BJ (cell line): ENCODE measurements around the gene GLS2. TPM values are rescaled to one million over a fixed set of nuclear protein-coding genes. Genes with fewer than 3 reads are reported as not detected.
"Not testable (repeated sequence)": the region's sequence is repeated elsewhere in the genome, so short reads cannot be mapped to it uniquely, and the experiment has no call there.

ENCODE experiments used
- CTCF ChIA-PET: fragments of 350-600 bp; formaldehyde crosslinking; extraction: SDS; loops from one replicate; lab custom pipeline; 2021; ENCODE audit warnings: antibody characterized with exemption, inconsistent platforms; lab: Yijun Ruan, JAX
- POLR2A ChIA-PET: fragments of 300-600 bp; sonication (Branson Sonifier 250); formaldehyde crosslinking; extraction: SDS; loops from one replicate; lab custom pipeline; 2021; ENCODE audit warnings: antibody characterized with exemption; lab: Charles Lee
- DNase-seq: peaks from one replicate; pipeline ENCODE4 v3.0.0-alpha.2; 2011; ENCODE audit warnings: low read depth
- H3K27me3 ChIP-seq: 2 replicates; pipeline ENCODE4 v1.6.0; 2011; ENCODE audit warnings: low read length; ENCODE audit not compliant: control insufficient read depth, insufficient read depth
- H3K36me3 ChIP-seq: 2 replicates; pipeline ENCODE4 v1.5.1; 2011; ENCODE audit warnings: low read length; ENCODE audit not compliant: control insufficient read depth, insufficient read depth
- H3K4me3 ChIP-seq: 2 replicates; pipeline ENCODE4 v1.5.1; 2011; ENCODE audit warnings: low read depth, mild to moderate bottlenecking, control low read depth, low read length
- polyA plus RNA-seq: library from polyadenylated mRNA; depleted of rRNA; stranded (reverse); fragments of >200 nt; gene quantifications from 2 replicates; pipeline ENCODE4 v1.2.3, GENCODE V29; 2011
- TF ChIP-seq, protein P1 (sequence below): IDR thresholded peaks from 2 replicates; pipeline ENCODE4 v1.5.1; 2011; ENCODE audit warnings: low read depth, mild to moderate bottlenecking, control low read depth, inconsistent platforms, low read length, moderate library complexity; ENCODE audit not compliant: insufficient read depth

GLS2 gene
- polyA plus RNA-seq, 1 experiment = 0.18 TPM

DNA sequence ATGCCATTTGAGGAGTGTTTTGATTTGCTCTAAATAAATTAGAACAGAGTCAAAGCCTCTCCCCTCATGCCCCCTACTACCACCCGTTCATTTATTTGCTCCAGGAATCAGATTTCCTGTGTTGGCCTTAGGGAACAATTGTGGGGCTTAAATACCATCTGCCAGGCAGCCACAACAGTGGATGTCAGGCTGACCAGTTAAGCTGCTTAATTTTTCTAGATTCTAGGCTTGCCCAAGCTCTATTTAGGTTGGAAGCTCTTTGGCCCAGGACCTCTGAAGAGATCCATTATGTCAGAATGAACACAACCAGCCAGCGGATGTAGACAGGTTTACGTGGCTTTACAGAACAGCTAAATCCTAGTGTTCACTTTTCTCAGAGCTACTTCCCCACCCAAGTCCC, 37.7 kb downstream of the GLS2 start:
- no peaks in the 10 kb centered on the region for H3K36me3 ChIP-seq
- no peak for DNase-seq
- H3K4me3 ChIP-seq = no peak overlapping the region
- CTCF ChIA-PET = interaction anchor here (1.3 to 2.0 kb wide), 2 partner anchors 12 to 14 kb away, joined by 3 to 10 read pairs; no protein-coding TSS in a partner anchor
- POLR2A ChIA-PET = no interaction called here
- TF ChIP-seq, protein P1, sequence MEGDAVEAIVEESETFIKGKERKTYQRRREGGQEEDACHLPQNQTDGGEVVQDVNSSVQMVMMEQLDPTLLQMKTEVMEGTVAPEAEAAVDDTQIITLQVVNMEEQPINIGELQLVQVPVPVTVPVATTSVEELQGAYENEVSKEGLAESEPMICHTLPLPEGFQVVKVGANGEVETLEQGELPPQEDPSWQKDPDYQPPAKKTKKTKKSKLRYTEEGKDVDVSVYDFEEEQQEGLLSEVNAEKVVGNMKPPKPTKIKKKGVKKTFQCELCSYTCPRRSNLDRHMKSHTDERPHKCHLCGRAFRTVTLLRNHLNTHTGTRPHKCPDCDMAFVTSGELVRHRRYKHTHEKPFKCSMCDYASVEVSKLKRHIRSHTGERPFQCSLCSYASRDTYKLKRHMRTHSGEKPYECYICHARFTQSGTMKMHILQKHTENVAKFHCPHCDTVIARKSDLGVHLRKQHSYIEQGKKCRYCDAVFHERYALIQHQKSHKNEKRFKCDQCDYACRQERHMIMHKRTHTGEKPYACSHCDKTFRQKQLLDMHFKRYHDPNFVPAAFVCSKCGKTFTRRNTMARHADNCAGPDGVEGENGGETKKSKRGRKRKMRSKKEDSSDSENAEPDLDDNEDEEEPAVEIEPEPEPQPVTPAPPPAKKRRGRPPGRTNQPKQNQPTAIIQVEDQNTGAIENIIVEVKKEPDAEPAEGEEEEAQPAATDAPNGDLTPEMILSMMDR = no peak
- H3K27me3 ChIP-seq = peaks cover 2% of the 10 kb centered on the region; the same call in 1 of the 2 replicates

DNA sequence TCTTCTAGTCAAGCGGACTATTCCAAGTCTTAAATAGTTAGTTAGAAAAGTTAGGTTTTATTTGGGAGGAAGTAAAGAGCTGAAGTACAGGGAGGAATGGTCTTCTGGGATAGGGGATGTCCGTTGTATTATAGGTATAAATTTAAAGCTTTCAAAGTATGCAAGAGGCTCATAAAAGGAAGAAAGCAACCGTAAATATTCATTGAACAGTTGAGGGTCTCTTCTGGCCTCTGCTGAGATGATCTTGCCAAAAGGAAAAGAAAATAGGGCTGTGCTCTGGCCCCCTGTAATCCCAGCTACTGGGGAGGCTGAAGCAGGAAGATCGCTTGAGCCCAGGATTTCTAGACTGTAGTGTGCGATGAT, 38.4 kb downstream of the GLS2 start:
- H3K4me3 ChIP-seq = peak overlapping the region; percentile 68
- no peak for DNase-seq
- H3K27me3 ChIP-seq = peaks cover 2% of the 10 kb centered on the region; the same call in 1 of the 2 replicates
- TF ChIP-seq, protein P1 = no peak
- CTCF ChIA-PET = interaction anchor here (0.5 to 2.0 kb wide), 5 partner anchors 14 to 95 kb away, joined by 3 to 10 read pairs (median 3); no protein-coding TSS in a partner anchor
- no peaks in the 10 kb centered on the region for H3K36me3 ChIP-seq
- POLR2A ChIA-PET = interaction anchor here (0.6 kb wide), 1 partner anchor 38 kb away, joined by 6 read pairs; no protein-coding TSS in a partner anchor

DNA sequence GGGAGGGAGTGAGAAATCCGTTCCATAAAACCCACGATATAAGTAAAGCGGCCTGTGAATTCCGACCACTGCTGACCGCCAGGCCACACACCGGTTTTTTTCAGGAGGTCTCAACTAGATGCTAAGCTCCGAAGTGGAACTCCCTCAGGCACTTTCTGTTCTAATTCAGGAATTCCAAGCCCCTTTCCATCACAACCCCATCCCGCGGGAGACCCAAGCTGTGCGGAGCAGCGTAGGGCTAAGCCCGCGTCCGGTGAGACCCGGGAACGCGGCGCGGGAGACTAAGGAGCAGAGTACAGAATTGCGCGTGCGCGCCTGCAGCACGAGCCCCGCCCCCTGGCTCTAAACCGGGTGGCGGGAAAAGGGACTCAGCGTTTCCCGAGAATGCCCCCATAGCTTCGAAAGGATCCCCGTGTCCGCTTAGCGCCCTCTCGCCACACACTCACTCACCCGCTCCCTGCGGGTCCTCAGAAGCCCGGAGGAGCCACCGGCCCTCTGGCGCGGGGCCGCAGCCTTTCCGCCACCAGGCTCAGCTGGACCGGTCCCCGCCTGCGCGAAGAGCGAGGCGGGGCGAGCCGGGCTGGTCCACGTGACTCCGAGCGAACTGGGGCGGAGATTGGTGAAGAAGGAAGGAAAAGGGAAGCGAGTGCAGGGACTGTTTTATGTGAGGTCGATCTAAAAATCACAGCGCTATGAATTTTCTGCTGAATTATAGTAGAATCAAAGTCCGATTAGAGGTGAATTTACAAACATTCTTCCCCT, 38.9 kb downstream of the GLS2 start, which contains the start of gene TIMELESS:
TIMELESS (minus strand) TSS at position 567 of the 762 bp plus-strand sequence. CDS start 15,256 bp downstream, outside the sequence.
- TF ChIP-seq, protein P1 = no peak
- DNase-seq = peak; percentile 51
- no peaks in the 10 kb centered on the region for H3K36me3 ChIP-seq
- H3K27me3 ChIP-seq = peaks cover 2% of the 10 kb centered on the region; the same call in 1 of the 2 replicates
- ChIA-PET CTCF (interaction anchor here (0.5 to 2.0 kb wide), 5 partner anchors 15 to 95 kb away, joined by 3 to 10 read pairs (median 3); no protein-coding TSS in a partner anchor), POLR2A (interaction anchor here (0.5 to 0.6 kb wide), 2 partner anchors 37 to 100 kb away, joined by 6 to 7 read pairs; no protein-coding TSS in a partner anchor)
- peak within 1 kb of the TSS; percentile 68 for H3K4me3 ChIP-seq

DNA sequence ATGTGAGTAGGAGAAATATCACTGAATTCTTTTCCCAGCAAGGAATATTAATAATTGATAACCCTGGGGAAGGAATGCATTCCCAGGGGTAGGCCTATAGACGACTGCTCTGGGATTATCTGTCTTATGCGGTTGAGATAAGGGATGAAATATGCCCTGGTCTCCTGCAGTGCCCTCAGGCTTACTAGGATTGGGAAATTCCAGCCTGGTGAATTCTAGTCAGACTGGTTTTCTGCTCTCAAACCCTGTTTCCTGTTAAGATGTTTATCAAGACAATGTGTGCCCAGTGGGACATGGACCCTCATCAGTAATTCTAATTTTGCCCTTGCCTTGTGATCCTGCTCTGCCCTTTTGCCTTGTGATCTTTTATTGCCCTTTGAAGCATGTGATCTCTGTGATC, 44.8 kb downstream of the GLS2 start:
- CTCF ChIA-PET, H3K4me3 ChIP-seq, H3K36me3 ChIP-seq, POLR2A ChIA-PET, H3K27me3 ChIP-seq, DNase-seq: not testable (repeated sequence)

DNA sequence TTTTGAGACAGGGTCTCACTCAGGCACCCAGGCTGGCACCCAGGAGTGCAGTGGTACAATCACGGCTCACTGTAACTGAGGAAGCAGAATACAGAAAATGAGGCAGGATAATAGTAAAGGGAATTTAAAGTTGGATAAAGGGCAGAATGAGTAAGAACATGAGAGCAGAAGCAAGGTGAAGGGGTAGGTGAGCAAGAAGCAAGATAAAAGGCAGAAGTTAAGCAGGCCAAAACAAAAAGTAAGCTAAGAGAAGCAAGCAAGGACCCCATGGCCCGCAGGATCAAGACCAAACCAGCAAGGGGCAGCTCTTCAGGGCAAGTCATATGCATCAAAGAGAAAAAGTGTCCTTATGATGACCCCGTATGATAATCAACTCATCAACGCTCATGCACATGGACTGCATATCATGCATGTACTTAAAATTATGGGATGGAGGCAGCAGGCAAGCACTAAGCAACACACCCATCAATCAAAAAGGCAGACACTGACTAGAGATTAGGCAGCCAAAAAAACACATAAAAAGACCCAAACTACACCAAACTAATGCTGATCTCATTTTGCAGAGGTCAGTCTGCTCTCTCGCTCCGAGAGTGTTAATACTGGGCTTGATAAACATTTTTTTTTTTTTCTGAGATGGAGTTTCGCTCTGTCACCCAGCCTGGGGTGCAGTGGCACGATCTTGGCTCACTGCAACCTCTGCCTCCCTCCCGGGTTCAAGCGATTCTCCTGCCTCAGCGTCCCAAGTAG, 50.4 kb downstream of the GLS2 start:
- ChIA-PET CTCF (interaction anchor here (0.6 to 0.7 kb wide), 2 partner anchors 14 to 248 kb away, joined by 3 read pairs; partner anchors contain the start of gene SMARCC2), POLR2A (no interaction called here)
- no peaks in the 10 kb centered on the region for H3K27me3 ChIP-seq
- DNase-seq = no peak
- no peak overlapping the region for H3K4me3 ChIP-seq
- no peaks in the 10 kb centered on the region; the same call in 1 of the 2 replicates for H3K36me3 ChIP-seq
- TF ChIP-seq, protein P1 = no peak
